HG03135 (cell line): ENCODE results near the gene AOPEP.
"Not testable (repeated sequence)": the region's sequence is repeated elsewhere in the genome, so short reads cannot be mapped to it uniquely, and the experiment has no call there.

Experiments
- ATAC-seq: cut with Tn5 transposase; IDR thresholded peaks from one replicate; pipeline ENCODE4 v1.9.1; 2021; ENCODE audit warnings: mild to moderate bottlenecking, moderate library complexity; ENCODE audit not compliant: unreplicated experiment

AOPEP gene

DNA sequence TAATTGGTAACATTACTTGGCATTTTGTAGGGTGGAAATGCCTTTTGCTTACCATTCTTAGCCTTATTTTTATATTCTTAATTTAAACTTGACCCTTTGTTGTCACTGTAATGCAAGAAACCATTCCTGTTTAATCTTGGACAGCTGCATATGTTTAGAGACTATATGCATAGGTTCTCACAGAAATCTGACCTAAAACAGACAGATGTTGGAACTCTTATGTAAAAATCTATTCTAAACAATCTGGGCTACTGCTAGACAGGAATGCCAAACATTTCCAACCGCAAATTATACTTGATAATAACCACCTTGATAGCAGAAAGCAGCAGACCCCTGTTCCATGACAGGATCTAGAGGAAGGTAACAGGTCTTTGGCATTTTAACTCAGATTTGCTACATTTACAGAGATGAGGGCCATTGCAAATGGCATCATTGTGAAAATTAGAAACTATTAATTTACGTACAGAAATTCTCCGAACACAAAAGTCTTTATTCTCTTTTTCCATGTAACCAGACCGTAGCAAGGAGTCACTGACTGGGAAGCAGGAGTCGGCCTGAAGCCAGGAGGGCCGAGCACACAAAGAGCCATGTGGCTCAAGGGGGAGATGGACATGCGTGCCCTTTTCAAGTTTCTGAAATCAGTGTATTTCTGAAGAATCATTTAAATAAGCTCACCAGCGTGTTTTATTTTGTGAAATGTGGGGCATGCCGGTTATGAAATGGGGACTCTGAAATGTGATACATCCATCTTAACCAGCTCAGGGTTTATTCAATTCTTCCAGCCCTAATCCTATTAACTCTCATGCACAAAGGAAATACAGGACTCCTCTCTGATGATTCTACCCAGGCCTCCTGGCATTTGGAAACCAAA is 139.3 kb downstream of the AOPEP start:
- no peak for ATAC-seq

DNA sequence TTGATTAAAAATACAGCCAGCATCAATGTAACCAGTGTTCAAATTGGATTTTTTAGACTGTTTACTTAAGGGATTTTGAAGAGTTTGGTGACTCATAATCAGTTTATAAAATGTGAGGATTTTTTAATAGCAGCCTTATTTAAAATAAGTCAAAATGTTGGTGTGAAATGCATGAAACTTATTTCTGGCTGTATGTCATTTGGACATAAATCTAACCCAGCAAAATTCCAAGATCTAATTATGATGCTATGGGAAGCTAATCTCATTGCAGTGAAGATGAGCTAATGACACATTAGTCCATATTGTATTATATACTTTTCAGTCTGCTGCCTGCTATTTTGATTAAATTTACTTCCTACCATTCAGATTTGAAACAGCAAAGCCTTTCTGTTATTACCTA is 140.3 kb downstream of the AOPEP start:
- ATAC-seq: no peak

DNA sequence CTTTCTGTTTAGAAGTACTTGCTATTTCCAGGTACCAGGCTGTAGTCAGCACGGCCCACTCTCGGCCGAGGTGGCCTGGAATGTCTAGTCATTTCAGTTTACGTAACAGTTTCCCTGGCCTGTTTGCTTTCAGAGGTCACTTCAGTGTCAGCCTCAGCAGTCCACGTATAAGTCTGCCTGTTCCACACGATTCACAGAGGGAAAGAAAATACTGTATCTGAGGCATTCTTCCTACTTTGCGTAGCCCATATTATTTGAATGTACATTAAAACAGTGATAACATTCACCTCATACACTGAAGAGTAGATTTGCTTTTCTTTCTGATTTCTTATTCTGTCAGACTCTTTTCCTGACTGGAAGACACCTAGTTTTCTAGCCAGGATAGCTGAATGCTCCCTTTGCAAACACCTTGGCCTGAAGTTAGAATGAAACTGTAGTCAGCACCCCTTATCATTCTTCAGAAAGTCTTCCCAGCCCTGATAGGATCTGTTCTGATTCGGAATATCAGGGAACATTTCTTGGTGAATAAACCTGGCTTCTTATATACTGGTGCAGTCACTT is 140.9 kb downstream of the AOPEP start:
- no peak for ATAC-seq

DNA sequence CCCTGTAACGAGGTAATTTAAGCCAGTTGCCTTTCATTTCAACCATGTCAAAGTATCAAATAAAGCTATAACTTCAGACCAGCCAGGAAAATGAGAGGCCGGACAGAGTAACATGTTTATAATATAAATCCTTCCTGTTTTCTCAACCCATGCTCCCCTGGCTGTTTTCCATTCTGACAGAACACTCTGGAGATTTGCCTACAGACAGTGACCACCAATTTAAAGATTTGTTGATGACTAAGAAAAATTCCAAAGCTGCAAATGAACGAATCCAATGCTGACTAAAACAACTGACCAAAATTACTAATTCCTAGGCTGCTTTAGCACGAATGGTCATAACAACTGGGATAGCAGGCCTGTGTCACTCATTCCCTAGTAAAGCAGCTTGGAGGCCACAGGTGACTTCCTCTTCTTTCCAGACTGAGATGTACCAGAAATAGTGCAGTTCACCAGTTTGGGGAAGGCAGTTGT is 141.4 kb downstream of the AOPEP start:
- ATAC-seq: no peak

DNA sequence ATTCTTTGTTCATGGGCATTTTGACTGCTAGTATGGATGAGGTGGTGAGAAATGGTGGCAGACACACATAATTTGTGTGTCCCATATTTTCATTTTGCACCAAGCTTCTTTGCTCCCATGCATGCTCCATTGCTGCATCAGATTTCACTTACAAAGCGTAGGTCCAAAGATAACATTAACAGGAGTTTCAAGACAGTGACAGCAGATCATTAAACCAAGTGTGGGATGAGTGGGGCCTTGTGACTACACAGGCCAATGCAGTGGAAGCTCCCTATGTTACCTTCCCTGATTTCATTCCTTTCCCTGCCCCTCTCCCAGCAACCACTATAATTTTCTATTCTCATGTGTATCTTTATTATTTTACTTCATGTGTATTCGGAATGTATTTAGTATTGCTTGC is 142.0 kb downstream of the AOPEP start:
- ATAC-seq: no peak

DNA sequence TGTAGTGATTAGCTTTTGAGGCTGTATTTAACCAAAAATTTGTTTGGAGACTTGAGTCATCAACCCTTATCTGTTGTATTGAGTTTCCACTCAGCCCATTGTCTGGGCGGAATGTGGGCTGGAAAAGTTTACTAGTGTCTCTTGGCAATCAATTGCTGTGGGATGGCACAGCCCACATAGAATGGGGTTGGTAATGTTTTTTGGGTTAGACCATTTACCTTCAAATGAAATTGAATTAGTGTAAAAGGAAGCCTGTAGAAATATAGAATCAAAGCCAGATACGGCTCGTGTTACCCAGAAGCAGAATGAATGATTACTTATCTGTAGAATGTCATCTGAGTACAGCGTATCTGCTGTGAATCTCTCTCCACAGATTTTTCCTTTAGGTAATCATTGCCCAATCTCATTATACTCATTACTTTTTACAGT is 142.9 kb downstream of the AOPEP start:
- ATAC-seq: no peak

DNA sequence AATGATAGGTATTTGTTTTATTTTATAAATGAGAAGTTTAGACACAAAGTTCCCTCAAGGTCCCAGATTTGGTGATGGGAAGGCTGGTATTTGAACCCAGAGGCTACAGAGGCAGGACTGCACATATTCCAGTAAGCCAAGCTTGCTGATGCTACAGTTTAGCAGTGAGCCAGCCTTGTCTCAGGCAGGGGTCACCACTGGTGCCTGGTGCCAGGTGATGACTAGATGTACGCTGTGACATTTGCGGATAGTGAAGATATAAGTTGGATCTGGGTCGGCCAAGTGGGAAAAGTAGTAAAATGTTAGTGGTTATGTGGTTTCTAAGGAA is 143.9 kb downstream of the AOPEP start:
- no peak for ATAC-seq

DNA sequence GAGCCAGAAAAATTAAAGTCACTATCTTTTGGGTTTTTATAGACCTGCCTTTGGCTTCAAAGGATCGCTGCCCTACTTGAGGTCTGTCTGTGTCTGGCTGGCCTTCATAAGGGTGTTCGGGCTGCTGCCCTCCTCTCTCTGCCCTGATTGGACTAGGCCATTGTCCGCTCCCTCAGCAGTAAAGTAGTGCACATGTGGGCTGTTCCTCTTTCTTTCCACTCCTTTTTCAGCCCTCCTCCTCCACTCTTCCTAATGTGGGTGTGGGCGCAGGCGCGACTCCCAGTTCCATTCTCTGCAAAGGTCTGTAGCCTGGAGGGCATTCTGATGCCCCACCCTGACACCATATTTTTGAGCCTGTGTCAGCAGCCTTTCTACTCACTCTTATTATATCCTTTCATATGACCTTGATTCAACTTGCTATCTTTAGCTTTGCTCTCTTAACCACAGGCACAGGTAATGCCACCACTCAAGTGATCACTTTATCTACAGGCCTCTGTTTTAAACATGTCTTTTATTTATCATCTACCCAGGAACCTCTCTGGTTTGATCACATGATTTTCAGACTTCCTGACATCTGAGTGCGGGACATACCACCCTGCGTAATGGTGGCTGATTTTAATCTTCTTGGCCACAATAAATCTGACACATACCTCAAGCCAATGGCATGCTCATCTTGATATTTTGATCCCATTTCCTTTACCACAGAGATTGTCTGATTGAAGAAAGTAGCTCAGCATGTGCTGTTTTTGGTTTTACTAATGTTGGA is 144.5 kb downstream of the AOPEP start:
- no peak for ATAC-seq

DNA sequence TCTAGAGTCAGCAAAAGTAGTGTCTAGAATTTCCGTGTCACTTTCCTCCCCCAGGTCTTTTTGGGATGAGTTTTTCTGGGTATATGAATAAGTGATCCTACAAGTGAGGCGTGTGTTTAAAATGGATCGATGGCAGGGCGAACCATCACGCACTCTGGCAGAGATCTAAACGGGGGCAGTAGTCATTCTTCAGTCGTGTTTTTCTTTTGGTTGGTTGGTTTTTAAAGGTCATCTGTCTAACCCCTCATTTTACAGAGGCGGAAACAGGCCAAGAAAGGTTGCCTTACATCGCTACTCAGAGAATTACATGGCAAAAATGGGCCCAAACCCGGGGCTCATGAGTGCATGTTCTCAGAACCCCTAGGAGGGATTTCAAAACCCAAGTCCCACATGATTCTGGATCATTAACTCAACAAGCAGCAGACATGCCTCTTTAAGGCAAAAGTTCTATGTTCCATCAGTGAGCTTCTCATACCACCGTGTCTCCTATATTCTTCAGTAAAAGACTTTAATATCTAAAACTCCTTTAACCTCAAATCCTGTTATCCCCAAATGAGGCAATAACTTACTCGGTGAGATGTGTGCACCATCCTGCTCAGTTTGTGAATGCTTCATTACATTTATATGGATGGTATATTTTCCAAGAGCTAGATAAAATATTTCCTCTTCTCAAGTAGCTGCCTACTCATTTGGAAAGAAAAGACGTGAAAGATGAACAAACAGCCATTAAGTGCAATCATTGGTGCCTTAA is 145.8 kb downstream of the AOPEP start:
- ATAC-seq: no peak

DNA sequence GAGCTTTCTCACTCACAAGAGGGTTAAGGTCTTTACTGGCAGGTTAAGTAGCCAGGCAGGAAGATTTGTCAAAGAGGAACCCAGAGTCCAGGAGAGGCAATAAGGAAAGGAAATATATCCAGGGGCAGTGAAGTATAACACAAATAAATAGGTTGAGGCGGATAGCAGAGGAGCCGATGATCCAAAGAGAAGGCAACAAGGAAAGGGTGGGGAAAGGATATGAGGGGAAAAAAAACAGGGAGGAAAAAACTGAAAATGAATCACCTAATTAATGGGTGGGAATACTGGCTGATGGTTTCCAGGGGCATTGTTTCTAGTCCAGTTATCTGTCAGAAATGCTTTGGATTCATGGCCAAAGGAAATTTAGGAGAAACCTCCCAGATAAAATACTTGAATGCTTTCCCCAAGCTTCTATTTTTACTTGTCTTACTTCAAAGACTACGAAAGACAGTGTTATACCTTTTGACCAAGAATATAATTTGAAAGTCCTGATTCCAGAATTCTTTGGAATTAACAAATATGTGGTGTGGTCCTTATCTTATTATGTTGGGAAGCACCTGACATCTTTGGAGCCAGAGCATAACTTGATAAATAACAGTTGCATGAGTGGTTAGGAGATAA is 146.5 kb downstream of the AOPEP start:
- ATAC-seq: no peak

DNA sequence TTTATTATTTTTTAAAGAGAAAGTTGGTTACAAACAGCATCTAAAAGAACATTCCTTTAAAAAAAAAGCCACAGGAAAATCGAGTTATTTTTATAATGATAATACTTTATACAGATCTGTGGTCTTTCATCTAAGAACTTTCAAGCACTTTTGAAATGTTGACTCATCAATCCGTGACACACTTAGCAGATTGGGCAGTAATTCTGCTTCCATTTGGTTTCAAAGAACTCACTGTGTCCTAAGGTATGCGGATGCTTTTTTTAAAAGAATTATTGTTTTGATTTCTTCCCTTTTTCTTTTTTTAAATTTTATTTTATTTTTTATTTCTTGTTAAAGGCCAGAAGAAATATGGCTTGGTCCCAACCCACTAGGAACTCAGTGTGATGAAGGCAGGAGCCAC is 147.8 kb downstream of the AOPEP start:
- no peak for ATAC-seq

DNA sequence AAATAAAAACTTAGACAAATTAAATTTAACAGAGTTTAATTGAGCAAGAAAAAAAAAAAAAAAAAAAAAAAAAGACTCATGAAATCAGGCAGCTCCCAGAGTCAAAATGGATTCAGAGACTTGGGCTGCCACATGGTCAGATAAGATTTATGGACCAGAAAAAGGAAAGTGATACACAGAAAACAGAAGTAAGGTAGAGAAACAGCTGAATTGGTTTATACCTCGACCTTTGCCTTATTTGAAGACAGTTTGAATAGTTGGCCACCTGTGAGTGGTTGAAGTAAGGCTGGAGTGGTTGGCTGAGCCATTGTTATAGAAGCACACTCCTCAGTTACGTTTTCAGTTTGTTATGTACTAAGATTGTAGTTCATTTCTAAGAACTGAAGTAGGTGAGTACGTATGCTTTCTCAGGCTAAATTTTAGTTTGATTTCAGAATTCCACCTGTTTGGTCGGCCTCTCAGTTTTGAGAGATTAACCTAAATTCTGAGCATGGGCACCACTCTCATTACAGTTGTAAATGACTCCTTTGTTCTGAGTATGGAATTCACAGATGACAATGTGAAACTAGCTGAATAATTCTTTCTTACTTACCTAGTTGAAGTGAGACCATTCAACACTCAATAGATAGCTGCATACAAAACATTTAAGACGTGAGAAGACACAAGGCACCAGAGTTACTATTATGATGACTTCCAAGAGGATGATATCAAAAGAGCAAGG is 149.0 kb downstream of the AOPEP start:
- peak; percentile 95 for ATAC-seq

DNA sequence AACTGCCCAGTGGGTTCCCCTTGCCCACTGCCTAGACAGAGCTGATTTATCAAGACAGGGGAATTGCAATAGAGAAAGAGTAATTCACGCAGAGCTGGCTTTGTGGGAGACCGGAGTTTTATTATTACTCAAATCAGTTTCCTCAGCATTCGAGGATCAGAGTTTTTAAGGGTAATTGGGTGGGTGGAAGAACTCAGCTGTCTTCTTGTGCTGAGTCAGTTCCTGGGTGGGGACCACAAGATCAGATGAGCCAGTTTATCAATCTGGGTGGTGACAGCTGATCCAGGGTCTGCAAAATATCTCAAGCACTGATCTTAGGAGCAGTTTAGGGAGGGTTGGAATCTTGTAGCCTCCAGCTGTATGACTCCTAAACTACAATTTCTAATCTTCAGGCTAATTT is 152.3 kb downstream of the AOPEP start:
- not testable (repeated sequence) for ATAC-seq

DNA sequence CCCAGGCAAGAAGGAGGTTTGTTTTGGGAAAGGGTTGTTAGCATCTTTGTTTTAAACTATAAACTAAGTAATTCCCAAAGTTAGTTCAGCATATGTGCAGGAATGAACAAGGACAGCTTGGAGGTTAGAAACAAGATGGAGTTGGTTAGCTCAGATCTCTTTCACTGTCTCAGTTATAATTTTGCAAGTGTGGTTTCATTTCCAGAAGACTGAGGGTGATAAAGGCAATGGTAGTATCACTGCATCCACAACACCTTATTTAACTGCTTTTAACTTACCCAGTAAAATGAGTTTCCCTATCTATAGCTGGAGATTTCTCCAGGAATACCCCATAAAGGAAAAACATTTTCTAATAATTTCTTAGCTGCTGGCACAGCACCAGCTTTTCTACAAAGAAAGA is 152.7 kb downstream of the AOPEP start:
- no peak for ATAC-seq

DNA sequence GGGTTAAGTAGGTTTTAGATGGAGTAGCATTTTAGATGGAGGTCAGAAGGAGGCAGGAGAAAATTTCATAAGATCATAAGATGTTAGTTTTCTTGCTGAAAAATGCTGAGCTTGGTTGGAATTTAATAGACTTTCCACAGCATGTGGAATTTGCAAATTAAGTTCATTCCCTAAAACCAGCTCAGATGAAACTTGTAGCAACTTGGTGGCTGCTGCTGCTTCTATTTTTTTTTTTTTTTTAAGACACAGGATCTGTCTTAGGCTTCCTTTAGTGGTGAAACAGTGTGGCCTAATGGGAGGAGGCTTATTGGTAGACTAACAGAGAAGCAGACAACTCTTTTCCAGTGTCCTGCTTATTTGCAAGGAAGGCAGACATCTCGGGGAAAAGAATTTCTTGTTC is 154.5 kb downstream of the AOPEP start:
- ATAC-seq: no peak

DNA sequence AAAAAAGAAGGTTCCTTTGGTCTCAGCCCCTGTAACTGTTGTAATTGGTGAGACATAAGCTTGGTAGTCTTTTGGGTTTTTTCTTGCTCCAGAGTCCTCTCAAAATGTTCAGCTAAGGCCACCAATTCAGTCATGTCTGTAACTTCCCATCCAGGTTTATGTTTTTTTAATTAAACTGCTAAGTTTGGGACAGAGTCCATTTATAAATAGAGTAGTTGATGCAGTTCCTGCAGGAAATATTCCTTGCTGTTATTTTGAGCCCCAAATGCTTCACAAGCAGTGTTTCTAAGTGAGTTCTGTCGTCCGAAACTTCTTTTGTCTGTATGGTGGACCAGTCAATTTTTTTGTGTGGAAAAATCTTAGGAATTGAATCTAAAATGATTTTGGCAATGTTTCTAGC is 155.0 kb downstream of the AOPEP start:
- ATAC-seq: no peak

DNA sequence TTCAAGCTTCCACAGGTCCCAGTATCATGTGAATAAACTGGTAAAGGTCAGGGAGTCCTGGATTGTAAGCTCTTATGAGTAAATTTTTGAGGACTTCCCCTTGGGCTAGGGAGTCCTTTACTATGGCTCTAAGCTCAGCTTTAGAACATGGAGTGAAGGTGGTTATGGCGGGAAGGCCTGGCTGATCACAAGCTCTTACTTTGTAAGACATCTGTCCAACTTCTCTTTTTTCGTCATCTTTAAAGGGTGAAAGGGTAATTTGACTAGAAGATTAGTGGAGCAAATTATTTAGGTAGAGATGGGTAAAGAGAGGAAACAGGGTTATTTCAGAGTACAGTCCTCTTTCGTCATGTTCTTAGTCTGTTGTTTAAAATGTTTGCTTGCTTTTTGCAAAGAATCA is 155.4 kb downstream of the AOPEP start:
- no peak for ATAC-seq

DNA sequence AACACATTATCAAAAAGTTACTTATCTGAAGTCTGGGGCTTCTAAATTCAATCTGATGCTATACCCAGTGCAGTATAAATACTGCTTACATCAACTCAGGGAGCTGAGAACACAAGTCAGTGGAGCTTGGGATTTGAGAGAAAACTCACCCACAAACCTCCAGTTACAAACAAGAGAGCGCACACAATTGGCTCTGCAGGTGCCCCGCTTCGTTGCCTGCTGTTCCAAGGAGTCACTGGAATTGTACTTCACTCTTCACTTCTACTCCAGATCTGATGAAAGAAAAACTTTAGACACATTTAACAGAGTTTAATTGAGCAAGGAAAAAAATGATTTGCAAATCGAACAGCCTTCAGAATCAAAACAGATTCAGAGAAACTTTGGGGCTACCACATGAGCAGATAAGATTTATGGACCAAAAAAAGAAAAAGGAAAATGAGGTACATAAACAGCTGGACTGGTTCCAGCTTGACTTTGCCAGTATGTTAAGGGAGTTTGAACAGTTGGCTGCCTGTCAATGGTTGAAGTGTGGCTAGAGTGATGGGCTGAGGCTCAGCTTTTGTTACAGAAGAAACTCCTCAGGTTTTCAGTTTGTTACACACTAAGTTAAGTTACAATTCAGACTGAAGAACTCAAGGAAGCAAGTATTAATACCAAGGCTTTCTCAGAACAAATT is 156.6 kb downstream of the AOPEP start:
- no peak for ATAC-seq

DNA sequence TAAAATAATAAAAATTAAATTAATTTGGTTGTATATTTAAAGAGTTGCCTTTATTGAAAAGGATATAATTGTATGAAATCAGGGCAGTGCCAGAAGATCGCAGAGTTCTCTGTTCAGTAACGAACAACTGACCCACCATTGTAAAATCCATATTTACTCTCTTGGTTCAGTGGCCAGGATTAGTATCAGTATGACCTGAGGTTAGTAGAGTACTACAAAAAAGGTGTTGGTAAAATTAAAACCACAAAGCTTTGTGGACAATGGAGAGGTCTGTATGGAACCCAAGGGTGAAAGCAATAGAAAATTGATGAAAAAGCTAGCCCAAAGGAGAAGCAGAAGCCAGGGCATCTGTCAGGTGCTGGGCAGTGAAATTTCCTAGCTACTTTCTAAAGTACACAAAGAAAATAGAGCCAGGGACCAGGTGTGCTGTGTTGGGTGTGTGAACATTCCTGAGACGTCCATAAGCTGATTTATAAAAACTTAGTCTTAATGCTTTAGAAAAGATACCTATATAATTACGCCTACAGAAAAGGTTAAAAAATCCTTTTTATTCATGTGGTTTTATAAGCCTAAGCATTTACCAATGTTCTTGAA is 159.5 kb downstream of the AOPEP start:
- ATAC-seq: no peak
